22Rv1 (cell line): ENCODE measurements around the gene EHMT1.

Experiments used
- CTCF ChIP-seq: fragments of 450-650 bp; IDR thresholded peaks from 2 replicates; pipeline ENCODE4 v1.5.1; 2017; ENCODE audit warnings: mild to moderate bottlenecking
- ZFX ChIP-seq: fragments of 450-650 bp; IDR thresholded peaks from 2 replicates; pipeline ENCODE4 v1.6.1; 2017; ENCODE audit warnings: antibody characterized with exemption, borderline replicate concordance

GRCh38 chr9:137663584-137663983 is 44.8 kb downstream of the EHMT1 start:
- no peak for TF ChIP-seq CTCF
- no peak for TF ChIP-seq ZFX
